ENCODE data around the gene UBE2M. TPM values are rescaled to one million over a fixed set of nuclear protein-coding genes. Genes with fewer than 3 reads are reported as not detected.

Gene UBE2M
- polyA plus RNA-seq, 1 donor from 2014 or later, result 138 TPM

DNA sequence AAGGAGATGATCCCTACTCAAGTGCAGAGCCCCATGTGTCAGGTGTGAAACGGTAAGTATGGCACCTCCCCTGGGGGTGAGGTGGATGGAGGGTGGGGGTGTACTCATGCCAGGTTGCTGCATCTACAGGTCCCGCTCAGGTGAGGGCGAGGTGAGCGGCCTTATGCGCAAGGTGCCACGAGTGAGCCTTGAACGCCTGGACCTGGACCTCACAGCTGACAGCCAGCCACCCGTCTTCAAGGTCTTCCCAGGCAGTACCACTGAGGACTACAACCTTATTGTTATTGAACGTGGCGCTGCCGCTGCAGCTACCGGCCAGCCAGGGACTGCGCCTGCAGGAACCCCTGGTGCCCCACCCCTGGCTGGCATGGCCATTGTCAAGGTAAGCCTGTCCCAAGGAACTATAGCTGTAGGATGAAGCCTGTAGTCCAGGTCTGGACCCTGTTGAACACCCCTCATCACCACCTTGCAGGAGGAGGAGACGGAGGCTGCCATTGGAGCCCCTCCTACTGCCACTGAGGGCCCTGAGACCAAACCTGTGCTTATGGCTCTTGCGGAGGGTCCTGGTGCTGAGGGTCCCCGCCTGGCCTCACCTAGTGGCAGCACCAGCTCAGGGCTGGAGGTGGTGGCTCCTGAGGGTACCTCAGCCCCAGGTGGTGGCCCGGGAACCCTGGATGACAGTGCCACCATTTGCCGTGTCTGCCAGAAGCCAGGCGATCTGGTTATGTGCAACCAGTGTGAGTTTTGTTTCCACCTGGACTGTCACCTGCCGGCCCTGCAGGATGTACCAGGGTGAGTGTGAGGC is 9.3 kb downstream of the UBE2M start:
- Histone ChIP-seq H3K79me2 (replicated peaks; ENCODE audit: insufficient read depth, low read length) (peaks cover 33% of the 10 kb centered on the region), H3K27ac (ENCODE audit: low read length) (no peak overlapping the region), H3K4me2 (ENCODE audit: low read length) (no peak overlapping the region), H3K9me3 (ENCODE audit: low read length) (no peaks in the 10 kb centered on the region), H3F3A (ENCODE audit: insufficient read depth, low read length, poor library complexity, severe bottlenecking) (peaks cover 5% of the 10 kb centered on the region), H3K27me3 (ENCODE audit: insufficient read depth, low read depth, low read length) (no peaks in the 10 kb centered on the region), H4K20me1 (ENCODE audit: insufficient read depth) (peaks cover 39% of the 10 kb centered on the region), H2AFZ (ENCODE audit: low read depth, low read length) (no peak overlapping the region), H3K4me3 (ENCODE audit: low read length) (no peak overlapping the region), H3K36me3 (ENCODE audit: insufficient read depth, low read length) (peaks cover 3% of the 10 kb centered on the region), H3K9ac (ENCODE audit: low read length) (no peak overlapping the region), H3K9me2 (ENCODE audit: insufficient read depth, low read length) (no peaks in the 10 kb centered on the region)
- TF ChIP-seq, protein P1, sequence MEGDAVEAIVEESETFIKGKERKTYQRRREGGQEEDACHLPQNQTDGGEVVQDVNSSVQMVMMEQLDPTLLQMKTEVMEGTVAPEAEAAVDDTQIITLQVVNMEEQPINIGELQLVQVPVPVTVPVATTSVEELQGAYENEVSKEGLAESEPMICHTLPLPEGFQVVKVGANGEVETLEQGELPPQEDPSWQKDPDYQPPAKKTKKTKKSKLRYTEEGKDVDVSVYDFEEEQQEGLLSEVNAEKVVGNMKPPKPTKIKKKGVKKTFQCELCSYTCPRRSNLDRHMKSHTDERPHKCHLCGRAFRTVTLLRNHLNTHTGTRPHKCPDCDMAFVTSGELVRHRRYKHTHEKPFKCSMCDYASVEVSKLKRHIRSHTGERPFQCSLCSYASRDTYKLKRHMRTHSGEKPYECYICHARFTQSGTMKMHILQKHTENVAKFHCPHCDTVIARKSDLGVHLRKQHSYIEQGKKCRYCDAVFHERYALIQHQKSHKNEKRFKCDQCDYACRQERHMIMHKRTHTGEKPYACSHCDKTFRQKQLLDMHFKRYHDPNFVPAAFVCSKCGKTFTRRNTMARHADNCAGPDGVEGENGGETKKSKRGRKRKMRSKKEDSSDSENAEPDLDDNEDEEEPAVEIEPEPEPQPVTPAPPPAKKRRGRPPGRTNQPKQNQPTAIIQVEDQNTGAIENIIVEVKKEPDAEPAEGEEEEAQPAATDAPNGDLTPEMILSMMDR (IDR thresholded peaks at IDR 0.05; ENCODE audit: poor library complexity, severe bottlenecking), result no peak
- TF ChIP-seq POLR2AphosphoS5 (IDR thresholded peaks at IDR 0.05), result no peak
- TF ChIP-seq TAF1 (IDR thresholded peaks at IDR 0.05; ENCODE audit: low read depth), result no peak
- TF ChIP-seq MXI1 (conservative IDR thresholded peaks at IDR 0.05; ENCODE audit: poor library complexity, severe bottlenecking), result no peak
- no peak for TF ChIP-seq SMC3 (conservative IDR thresholded peaks at IDR 0.05; ENCODE audit: poor library complexity)
- no peak for TF ChIP-seq EZH2 (IDR thresholded peaks at IDR 0.05; ENCODE audit: borderline replicate concordance, insufficient read depth, low read length, poor library complexity, severe bottlenecking)
- TF ChIP-seq RAD21 (conservative IDR thresholded peaks at IDR 0.05), result no peak
- TF ChIP-seq, protein P2, sequence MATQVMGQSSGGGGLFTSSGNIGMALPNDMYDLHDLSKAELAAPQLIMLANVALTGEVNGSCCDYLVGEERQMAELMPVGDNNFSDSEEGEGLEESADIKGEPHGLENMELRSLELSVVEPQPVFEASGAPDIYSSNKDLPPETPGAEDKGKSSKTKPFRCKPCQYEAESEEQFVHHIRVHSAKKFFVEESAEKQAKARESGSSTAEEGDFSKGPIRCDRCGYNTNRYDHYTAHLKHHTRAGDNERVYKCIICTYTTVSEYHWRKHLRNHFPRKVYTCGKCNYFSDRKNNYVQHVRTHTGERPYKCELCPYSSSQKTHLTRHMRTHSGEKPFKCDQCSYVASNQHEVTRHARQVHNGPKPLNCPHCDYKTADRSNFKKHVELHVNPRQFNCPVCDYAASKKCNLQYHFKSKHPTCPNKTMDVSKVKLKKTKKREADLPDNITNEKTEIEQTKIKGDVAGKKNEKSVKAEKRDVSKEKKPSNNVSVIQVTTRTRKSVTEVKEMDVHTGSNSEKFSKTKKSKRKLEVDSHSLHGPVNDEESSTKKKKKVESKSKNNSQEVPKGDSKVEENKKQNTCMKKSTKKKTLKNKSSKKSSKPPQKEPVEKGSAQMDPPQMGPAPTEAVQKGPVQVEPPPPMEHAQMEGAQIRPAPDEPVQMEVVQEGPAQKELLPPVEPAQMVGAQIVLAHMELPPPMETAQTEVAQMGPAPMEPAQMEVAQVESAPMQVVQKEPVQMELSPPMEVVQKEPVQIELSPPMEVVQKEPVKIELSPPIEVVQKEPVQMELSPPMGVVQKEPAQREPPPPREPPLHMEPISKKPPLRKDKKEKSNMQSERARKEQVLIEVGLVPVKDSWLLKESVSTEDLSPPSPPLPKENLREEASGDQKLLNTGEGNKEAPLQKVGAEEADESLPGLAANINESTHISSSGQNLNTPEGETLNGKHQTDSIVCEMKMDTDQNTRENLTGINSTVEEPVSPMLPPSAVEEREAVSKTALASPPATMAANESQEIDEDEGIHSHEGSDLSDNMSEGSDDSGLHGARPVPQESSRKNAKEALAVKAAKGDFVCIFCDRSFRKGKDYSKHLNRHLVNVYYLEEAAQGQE (IDR thresholded peaks at IDR 0.05; ENCODE audit: borderline replicate concordance), result no peak
- no peak for TF ChIP-seq EP300 (conservative IDR thresholded peaks at IDR 0.05; ENCODE audit: poor library complexity, severe bottlenecking)

DNA sequence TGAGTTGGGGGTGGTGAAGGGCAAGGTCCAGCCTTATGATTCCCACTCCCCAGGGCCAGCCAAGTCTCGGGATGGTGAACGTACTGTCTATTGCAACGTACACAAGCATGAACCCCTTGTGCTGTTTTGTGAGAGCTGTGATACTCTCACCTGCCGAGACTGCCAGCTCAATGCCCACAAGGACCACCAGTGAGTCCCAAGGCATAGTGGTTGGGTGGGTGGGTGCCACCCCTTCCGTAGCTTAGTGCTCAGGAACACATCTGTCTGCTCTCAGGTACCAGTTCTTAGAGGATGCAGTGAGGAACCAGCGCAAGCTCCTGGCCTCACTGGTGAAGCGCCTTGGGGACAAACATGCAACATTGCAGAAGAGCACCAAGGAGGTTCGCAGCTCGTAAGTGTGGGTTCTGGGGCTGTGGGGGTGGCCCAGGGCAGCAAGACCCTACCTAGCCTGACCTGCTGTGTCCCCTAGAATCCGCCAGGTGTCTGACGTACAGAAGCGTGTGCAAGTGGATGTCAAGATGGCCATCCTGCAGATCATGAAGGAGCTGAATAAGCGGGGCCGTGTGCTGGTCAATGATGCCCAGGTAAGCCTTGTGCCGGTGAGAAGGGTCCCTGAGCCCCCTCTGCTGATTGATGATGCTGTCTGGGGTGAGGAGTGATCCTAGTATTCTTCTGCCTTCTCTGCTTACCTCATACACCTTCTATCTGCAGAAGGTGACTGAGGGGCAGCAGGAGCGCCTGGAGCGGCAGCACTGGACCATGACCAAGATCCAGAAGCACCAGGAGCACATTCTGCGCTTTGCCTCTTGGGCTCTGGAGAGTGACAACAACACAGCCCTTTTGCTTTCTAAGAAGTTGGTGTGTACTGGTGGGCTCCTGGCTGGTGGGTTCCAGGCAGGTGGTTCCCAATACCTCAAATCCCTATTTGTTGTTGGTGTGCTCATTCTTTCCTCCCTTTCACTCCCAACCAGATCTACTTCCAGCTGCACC is 10.8 kb downstream of the UBE2M start:
- no peak overlapping the region for H3K4me2 ChIP-seq (ENCODE audit: low read length)
- TF ChIP-seq, protein P1 (IDR thresholded peaks at IDR 0.05; ENCODE audit: poor library complexity, severe bottlenecking), result no peak
- TF ChIP-seq POLR2AphosphoS5 (IDR thresholded peaks at IDR 0.05) (no peak), MXI1 (conservative IDR thresholded peaks at IDR 0.05; ENCODE audit: poor library complexity, severe bottlenecking) (no peak), TAF1 (IDR thresholded peaks at IDR 0.05; ENCODE audit: low read depth) (no peak), SMC3 (conservative IDR thresholded peaks at IDR 0.05; ENCODE audit: poor library complexity) (no peak), RAD21 (conservative IDR thresholded peaks at IDR 0.05) (no peak), EZH2 (IDR thresholded peaks at IDR 0.05; ENCODE audit: borderline replicate concordance, insufficient read depth, low read length, poor library complexity, severe bottlenecking) (no peak), EP300 (conservative IDR thresholded peaks at IDR 0.05; ENCODE audit: poor library complexity, severe bottlenecking) (no peak)
- TF ChIP-seq, protein P2 (IDR thresholded peaks at IDR 0.05; ENCODE audit: borderline replicate concordance), result no peak
- H2AFZ ChIP-seq (ENCODE audit: low read depth, low read length), result no peak overlapping the region
- no peaks in the 10 kb centered on the region for H3F3A ChIP-seq (ENCODE audit: insufficient read depth, low read length, poor library complexity, severe bottlenecking)
- H3K9ac ChIP-seq (ENCODE audit: low read length), result no peak overlapping the region
- H4K20me1 ChIP-seq (ENCODE audit: insufficient read depth), result peaks cover 39% of the 10 kb centered on the region
- no peaks in the 10 kb centered on the region for H3K9me3 ChIP-seq (ENCODE audit: low read length)
- H3K27me3 ChIP-seq (ENCODE audit: insufficient read depth, low read depth, low read length), result no peaks in the 10 kb centered on the region
- H3K4me3 ChIP-seq (ENCODE audit: low read length), result peak overlapping the region; percentile 96
- peaks cover 3% of the 10 kb centered on the region for H3K36me3 ChIP-seq (ENCODE audit: insufficient read depth, low read length)
- peaks cover 33% of the 10 kb centered on the region for H3K79me2 ChIP-seq (replicated peaks; ENCODE audit: insufficient read depth, low read length)
- no peak overlapping the region for H3K27ac ChIP-seq (ENCODE audit: low read length)
- no peaks in the 10 kb centered on the region for H3K9me2 ChIP-seq (ENCODE audit: insufficient read depth, low read length)

Measured in neural cell (in vitro differentiated cells).